Hepatocyte (in vitro differentiated cells): ENCODE measurements around the gene DUSP2. TPM values are rescaled to one million over a fixed set of nuclear protein-coding genes. Genes with fewer than 3 reads are reported as not detected.

Experiments used
- DNase-seq: peaks from one replicate; pipeline ENCODE4 v3.0.0-alpha.2; 2016; ENCODE audit warnings: low spot score
- H2AFZ ChIP-seq: fragments of 200-600 bp; sonication (generic); 2 replicates; pipeline ENCODE4 v1.6.0; 2016; ENCODE audit warnings: antibody characterized with exemption, mild to moderate bottlenecking
- H3K27ac ChIP-seq: fragments of 200-600 bp; sonication (generic); 2 replicates; pipeline ENCODE4 v1.5.1; 2016; ENCODE audit warnings: mild to moderate bottlenecking
- H3K27me3 ChIP-seq: fragments of 200-600 bp; sonication (generic); 2 replicates; pipeline ENCODE4 v1.6.1; 2016
- H3K36me3 ChIP-seq: fragments of 200-600 bp; sonication (generic); replicated peaks from 2 replicates; pipeline ENCODE4 v1.5.1; 2016; ENCODE audit warnings: low read depth; ENCODE audit not compliant: insufficient read depth
- H3K4me1 ChIP-seq: fragments of 200-600 bp; sonication (generic); 2 replicates; pipeline ENCODE4 v1.5.1; 2016; ENCODE audit warnings: mild to moderate bottlenecking, moderate library complexity; ENCODE audit not compliant: insufficient read depth
- H3K4me2 ChIP-seq: fragments of 200-600 bp; sonication (generic); 2 replicates; pipeline ENCODE4 v1.6.0; 2016
- H3K4me3 ChIP-seq: fragments of 200-600 bp; sonication (generic); 2 replicates; pipeline ENCODE4 v1.5.1; 2016; ENCODE audit warnings: mild to moderate bottlenecking
- H3K79me2 ChIP-seq: fragments of 200-600 bp; sonication (generic); 2 replicates; pipeline ENCODE4 v1.6.0; 2017; ENCODE audit warnings: mild to moderate bottlenecking
- H3K9me2 ChIP-seq: fragments of 200-600 bp; sonication (generic); replicated peaks from 2 replicates; pipeline ENCODE4 v1.6.0; 2017; ENCODE audit warnings: mild to moderate bottlenecking; ENCODE audit not compliant: insufficient read depth
- H3K9me3 ChIP-seq: fragments of 200-600 bp; sonication (generic); 2 replicates; pipeline ENCODE4 v1.5.1; 2016; ENCODE audit warnings: low read depth, mild to moderate bottlenecking
- H4K20me1 ChIP-seq: fragments of 200-600 bp; sonication (generic); 2 replicates; pipeline ENCODE4 v1.6.0; 2016; ENCODE audit warnings: mild to moderate bottlenecking; ENCODE audit not compliant: insufficient read depth, poor library complexity, severe bottlenecking
- EZH2 ChIP-seq: fragments of 200-600 bp; sonication (generic); IDR thresholded peaks from 2 replicates; pipeline ENCODE4 v1.6.1; 2016; ENCODE audit warnings: antibody characterized with exemption, mild to moderate bottlenecking, borderline replicate concordance
- EZH2phosphoT487 ChIP-seq: fragments of 200-600 bp; sonication (generic); IDR thresholded peaks from one replicate; pipeline ENCODE4 v1.6.1; 2018; ENCODE audit warnings: antibody characterized with exemption, mild to moderate bottlenecking, low read depth, moderate library complexity; ENCODE audit not compliant: unreplicated experiment, severe bottlenecking
- WGBS: methylation state at CpG from one replicate; pipeline ENCODE4 v1.1.6; 2016; ENCODE audit warnings: low lambda C conversion rate; ENCODE audit errors: missing lambda C conversion rate; 5-methylcytosine and 5-hydroxymethylcytosine counted together
- polyA plus RNA-seq: library from polyadenylated mRNA; unstranded; fragments of >200 nt; fragmentation: Nextera tagmentation; extraction: Ambion mirVana; gene quantifications from 2 replicates; pipeline ENCODE4 v1.2.1, GENCODE V29; 2016
- total RNA-seq: library from RNA; depleted of rRNA; stranded (reverse); fragments of >200 nt; gene quantifications from 2 replicates; pipeline ENCODE4 v1.2.3, GENCODE V29; 2014
- TF ChIP-seq, protein P1 (sequence below): fragments of 200-600 bp; sonication (generic); IDR thresholded peaks from 2 replicates; pipeline ENCODE4 v1.5.1; 2016; ENCODE audit warnings: antibody characterized with exemption, mild to moderate bottlenecking; ENCODE audit not compliant: poor library complexity

DUSP2 gene
- total and polyA plus RNA-seq, 2 experiments from 2014 or later: 11.3 to 24.0 TPM

DNA sequence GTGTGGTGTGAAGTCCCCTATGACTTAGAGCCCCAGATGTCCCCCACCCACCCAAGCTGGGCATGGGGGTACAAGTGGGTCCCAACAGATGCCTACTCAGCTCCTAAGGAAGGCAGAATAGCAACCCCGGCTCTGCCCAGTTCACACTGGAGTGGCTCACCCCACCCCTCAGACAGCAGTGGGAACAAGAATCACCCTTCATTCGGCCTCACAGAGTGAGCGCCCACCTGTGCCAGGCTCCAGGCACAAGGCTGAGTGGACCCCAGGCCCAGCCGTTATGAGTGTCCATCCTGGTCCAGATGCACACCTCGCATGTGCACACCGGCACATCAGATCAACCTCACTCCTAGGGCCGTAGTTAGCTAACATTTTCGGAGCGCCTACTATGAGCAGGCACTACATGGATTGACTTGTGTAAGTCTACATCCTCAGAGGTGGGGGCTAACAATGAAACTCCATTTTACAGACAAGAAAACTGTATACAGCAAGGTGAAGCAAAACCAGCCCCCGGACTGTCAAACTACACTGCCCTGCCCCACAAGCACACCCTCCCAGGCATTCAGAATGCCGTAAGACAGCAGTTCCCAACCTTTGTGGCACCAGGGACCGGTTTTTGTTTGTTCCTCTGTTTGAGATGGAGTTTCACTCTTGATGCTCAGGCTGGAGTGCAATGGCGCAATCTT, 4.2 kb downstream of the DUSP2 start:
- Histone ChIP-seq H3K4me2 (no peak overlapping the region), H3K36me3 (no peaks in the 10 kb centered on the region), H3K9me2 (no peaks in the 10 kb centered on the region), H3K9me3 (no peaks in the 10 kb centered on the region), H3K4me3 (no peak overlapping the region), H2AFZ (no peak overlapping the region), H4K20me1 (no peaks in the 10 kb centered on the region), H3K79me2 (no peaks in the 10 kb centered on the region), H3K4me1 (peaks cover 8% of the 10 kb centered on the region), H3K27ac (no peak overlapping the region), H3K27me3 (no peaks in the 10 kb centered on the region)
- DNase-seq: no peak
- WGBS: 92% methylated on average over 13 of the region's 13 CpGs
- TF ChIP-seq EZH2phosphoT487 (no peak), EZH2 (no peak)
- TF ChIP-seq, protein P1, sequence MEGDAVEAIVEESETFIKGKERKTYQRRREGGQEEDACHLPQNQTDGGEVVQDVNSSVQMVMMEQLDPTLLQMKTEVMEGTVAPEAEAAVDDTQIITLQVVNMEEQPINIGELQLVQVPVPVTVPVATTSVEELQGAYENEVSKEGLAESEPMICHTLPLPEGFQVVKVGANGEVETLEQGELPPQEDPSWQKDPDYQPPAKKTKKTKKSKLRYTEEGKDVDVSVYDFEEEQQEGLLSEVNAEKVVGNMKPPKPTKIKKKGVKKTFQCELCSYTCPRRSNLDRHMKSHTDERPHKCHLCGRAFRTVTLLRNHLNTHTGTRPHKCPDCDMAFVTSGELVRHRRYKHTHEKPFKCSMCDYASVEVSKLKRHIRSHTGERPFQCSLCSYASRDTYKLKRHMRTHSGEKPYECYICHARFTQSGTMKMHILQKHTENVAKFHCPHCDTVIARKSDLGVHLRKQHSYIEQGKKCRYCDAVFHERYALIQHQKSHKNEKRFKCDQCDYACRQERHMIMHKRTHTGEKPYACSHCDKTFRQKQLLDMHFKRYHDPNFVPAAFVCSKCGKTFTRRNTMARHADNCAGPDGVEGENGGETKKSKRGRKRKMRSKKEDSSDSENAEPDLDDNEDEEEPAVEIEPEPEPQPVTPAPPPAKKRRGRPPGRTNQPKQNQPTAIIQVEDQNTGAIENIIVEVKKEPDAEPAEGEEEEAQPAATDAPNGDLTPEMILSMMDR: no peak

DNA sequence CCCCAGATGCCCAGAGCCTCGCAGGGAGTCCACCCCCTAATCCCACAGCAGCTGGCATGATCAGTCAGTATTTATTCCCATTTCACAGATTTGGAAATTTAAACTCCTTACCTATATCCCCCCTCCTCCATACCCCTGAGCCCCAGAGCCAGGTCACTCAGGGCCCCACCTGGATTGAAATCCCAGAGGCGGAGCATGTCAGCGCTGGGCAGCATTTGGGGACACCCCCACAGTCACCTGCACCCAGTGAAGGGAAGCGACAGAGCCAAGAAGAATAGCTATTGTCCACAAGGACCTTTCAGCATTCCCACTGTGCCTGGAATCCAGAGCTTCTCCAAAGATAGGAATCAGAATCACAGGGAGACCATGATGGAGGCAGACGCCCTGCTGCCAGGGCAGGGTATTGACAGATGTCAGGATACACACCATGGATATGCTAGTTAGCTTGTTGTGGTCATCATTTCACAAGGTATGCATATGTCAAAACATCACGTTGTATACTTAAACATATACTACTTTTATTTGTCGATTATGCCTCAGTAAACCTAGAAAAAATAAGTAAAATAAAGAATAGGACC, 6.0 kb downstream of the DUSP2 start:
- Histone ChIP-seq H4K20me1 (no peaks in the 10 kb centered on the region), H3K4me2 (no peak overlapping the region), H3K36me3 (no peaks in the 10 kb centered on the region), H2AFZ (peak overlapping the region; percentile 39), H3K27me3 (no peaks in the 10 kb centered on the region), H3K27ac (no peak overlapping the region), H3K4me3 (no peak overlapping the region), H3K79me2 (no peaks in the 10 kb centered on the region), H3K9me3 (no peaks in the 10 kb centered on the region), H3K4me1 (peaks cover 3% of the 10 kb centered on the region), H3K9me2 (no peaks in the 10 kb centered on the region)
- WGBS: 81% methylated on average over 7 of the region's 7 CpGs
- no peak for TF ChIP-seq EZH2phosphoT487
- TF ChIP-seq EZH2: no peak
- TF ChIP-seq, protein P1: no peak
- DNase-seq: no peak

DNA sequence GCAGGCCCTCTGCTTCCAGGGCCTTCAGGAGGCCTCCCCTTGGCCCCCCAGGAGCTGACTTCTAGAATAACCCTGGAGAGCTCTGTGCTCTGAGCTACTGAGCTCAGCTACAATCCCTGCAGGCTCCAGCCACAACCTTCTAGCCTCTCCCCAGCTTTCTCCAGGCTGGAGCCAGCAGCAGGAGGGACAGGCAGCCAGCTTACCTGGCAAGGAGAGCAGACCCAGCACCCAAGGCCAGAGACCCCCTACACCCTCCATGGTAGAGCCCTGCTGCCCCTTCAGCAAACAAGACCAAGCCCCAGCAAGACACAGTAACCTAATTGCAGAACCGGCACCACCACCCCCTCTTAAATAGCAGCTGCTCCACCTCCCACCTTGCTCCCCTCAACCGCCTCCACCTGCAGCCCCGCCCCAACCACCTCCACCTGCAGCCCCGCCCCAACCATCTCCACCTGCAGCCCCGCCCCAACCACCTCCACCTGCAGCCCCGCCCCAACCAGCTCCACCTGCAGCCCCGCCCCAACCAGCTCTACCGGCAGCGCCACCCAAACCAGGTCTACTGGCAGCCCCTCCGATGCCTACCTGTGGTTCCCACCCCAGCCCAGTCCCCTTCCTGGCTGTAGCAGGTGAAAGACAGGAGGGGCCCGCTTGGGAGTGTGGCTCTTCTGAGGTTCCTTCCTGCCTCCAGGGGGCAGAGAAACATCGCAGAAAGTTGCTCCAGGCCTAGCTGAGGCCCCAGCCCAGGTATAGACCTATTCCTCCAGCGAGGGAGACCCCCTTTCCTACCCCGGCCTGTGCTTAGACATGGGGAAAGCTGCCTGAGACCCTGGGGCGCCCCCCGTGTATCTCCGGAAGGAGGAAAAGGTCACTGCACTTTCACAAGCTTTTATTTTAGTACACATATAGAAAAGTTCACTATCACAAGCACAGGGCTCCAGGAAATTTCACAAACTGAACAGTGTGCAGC, 6.8 kb downstream of the DUSP2 start, which contains the start of gene ASTL:
Gene ASTL (minus strand): TSS at position 324 of the 967 bp plus-strand sequence. CDS start 66 bp downstream, at position 258.
- Histone ChIP-seq H3K9me3 (no peaks in the 10 kb centered on the region), H2AFZ (peak within 1 kb of the TSS; percentile 39), H3K4me1 (peaks cover 3% of the 10 kb centered on the region), H3K4me3 (no peak within 1 kb of the TSS), H3K36me3 (no peaks in the 10 kb centered on the region), H3K79me2 (no peaks in the 10 kb centered on the region), H4K20me1 (no peaks in the 10 kb centered on the region), H3K9me2 (no peaks in the 10 kb centered on the region), H3K27ac (no peak within 1 kb of the TSS), H3K27me3 (no peaks in the 10 kb centered on the region), H3K4me2 (peak within 1 kb of the TSS; percentile 68)
- DNase-seq: peak; percentile 73
- TF ChIP-seq EZH2 (no peak), EZH2phosphoT487 (no peak)
- TF ChIP-seq, protein P1: peak; percentile 67
- 16% methylated on average over 11 of the region's 17 CpGs for WGBS
